H9 (cell line): ENCODE results near the gene OR2AJ1. TPM values are rescaled to one million over a fixed set of nuclear protein-coding genes. Genes with fewer than 3 reads are reported as not detected.

Experiments used
- DNase-seq: peaks from one replicate; pipeline ENCODE4 v3.0.0-alpha.2; 2017
- H2AFZ ChIP-seq: one replicate; pipeline ENCODE4 v1.6.1; 2013; ENCODE audit warnings: mild to moderate bottlenecking, low read length, control low read depth, moderate library complexity
- H2AK5ac ChIP-seq: 2 replicates; pipeline ENCODE4 v1.6.1; 2013; ENCODE audit warnings: low read length, control low read depth, mixed read lengths; ENCODE audit not compliant: insufficient read length
- H2BK120ac ChIP-seq: one replicate; pipeline ENCODE4 v1.6.1; 2013; ENCODE audit warnings: low read depth, mild to moderate bottlenecking, low read length, control low read depth, inconsistent platforms; ENCODE audit not compliant: poor library complexity, severe bottlenecking
- H2BK12ac ChIP-seq: 2 replicates; pipeline ENCODE4 v1.6.1; 2013; ENCODE audit warnings: low read length, control low read depth, mixed read lengths, low read depth; ENCODE audit not compliant: insufficient read length
- H2BK15ac ChIP-seq: 2 replicates; pipeline ENCODE4 v1.6.1; 2013; ENCODE audit warnings: low read depth, low read length, control low read depth
- H2BK20ac ChIP-seq: one replicate; pipeline ENCODE4 v1.6.1; 2013; ENCODE audit warnings: low read depth, mild to moderate bottlenecking, low read length, control low read depth, inconsistent platforms; ENCODE audit not compliant: poor library complexity, severe bottlenecking
- H2BK5ac ChIP-seq: 2 replicates; pipeline ENCODE4 v1.6.1; 2013; ENCODE audit warnings: low read length, control low read depth, mixed read lengths; ENCODE audit not compliant: insufficient read length
- H3K14ac ChIP-seq: 2 replicates; pipeline ENCODE4 v1.6.1; 2013; ENCODE audit warnings: low read length, control low read depth; ENCODE audit not compliant: insufficient read depth
- H3K18ac ChIP-seq: 2 replicates; pipeline ENCODE4 v1.6.1; 2013; ENCODE audit warnings: low read depth, mild to moderate bottlenecking, mixed read lengths, low read length, control low read depth; ENCODE audit not compliant: insufficient read length
- H3K23ac ChIP-seq: 2 replicates; pipeline ENCODE4 v1.6.1; 2013; ENCODE audit warnings: low read length, control low read depth, mixed read lengths, low read depth; ENCODE audit not compliant: insufficient read length
- H3K23me2 ChIP-seq: 2 replicates; pipeline ENCODE4 v1.6.1; 2013; ENCODE audit warnings: low read depth, mild to moderate bottlenecking, mixed read lengths, low read length, control low read depth; ENCODE audit not compliant: insufficient read length, poor library complexity, severe bottlenecking
- H3K27ac ChIP-seq: 2 replicates; pipeline ENCODE4 v1.5.1; 2013; ENCODE audit warnings: low read length, control low read depth, mixed read lengths, low read depth; ENCODE audit not compliant: insufficient read length
- H3K27me3 ChIP-seq: 2 replicates; pipeline ENCODE4 v1.6.1; 2013; ENCODE audit warnings: low read length, control low read depth, inconsistent platforms; ENCODE audit not compliant: insufficient read depth
- H3K4ac ChIP-seq: 2 replicates; pipeline ENCODE4 v1.6.1; 2013; ENCODE audit warnings: low read depth, mild to moderate bottlenecking, control low read depth, inconsistent platforms, low read length, moderate library complexity
- H3K4me1 ChIP-seq: 2 replicates; pipeline ENCODE4 v1.6.1; 2013; ENCODE audit warnings: low read length, control low read depth, inconsistent platforms; ENCODE audit not compliant: insufficient read depth
- H3K4me2 ChIP-seq: 2 replicates; pipeline ENCODE4 v1.6.1; 2013; ENCODE audit warnings: low read length, control low read depth, mixed read lengths; ENCODE audit not compliant: insufficient read length, insufficient read depth
- H3K56ac ChIP-seq: 2 replicates; pipeline ENCODE4 v1.6.1; 2013; ENCODE audit warnings: low read depth, mild to moderate bottlenecking, mixed read lengths, low read length, control low read depth; ENCODE audit not compliant: insufficient read length
- H3K79me1 ChIP-seq: 2 replicates; pipeline ENCODE4 v1.6.1; 2013; ENCODE audit warnings: low read depth, mild to moderate bottlenecking, moderate library complexity, low read length, control low read depth, inconsistent platforms; ENCODE audit not compliant: insufficient read depth, poor library complexity, severe bottlenecking
- H3K79me2 ChIP-seq: 2 replicates; pipeline ENCODE4 v1.6.1; 2013; ENCODE audit warnings: low read length, control low read depth, inconsistent platforms; ENCODE audit not compliant: insufficient read depth
- H3K9ac ChIP-seq: 2 replicates; pipeline ENCODE4 v1.6.1; 2013; ENCODE audit warnings: low read length, control low read depth, mixed read lengths; ENCODE audit not compliant: insufficient read length; ENCODE audit errors: extremely low read depth
- H3K9me3 ChIP-seq: one replicate; pipeline ENCODE4 v1.6.1; 2013; ENCODE audit warnings: low read depth, low read length, inconsistent platforms; ENCODE audit not compliant: control insufficient read depth
- H3T11ph ChIP-seq: one replicate; pipeline ENCODE4 v1.6.1; 2013; ENCODE audit warnings: mild to moderate bottlenecking, low read length, control low read depth, inconsistent platforms
- H4K20me1 ChIP-seq: one replicate; pipeline ENCODE4 v1.6.1; 2013; ENCODE audit not compliant: control insufficient read depth, insufficient read length, insufficient read depth
- H4K5ac ChIP-seq: 2 replicates; pipeline ENCODE4 v1.6.1; 2013; ENCODE audit warnings: low read depth, mild to moderate bottlenecking, mixed read lengths, low read length, control low read depth; ENCODE audit not compliant: insufficient read length
- H4K8ac ChIP-seq: replicated peaks from 2 replicates; pipeline ENCODE4 v1.6.1; 2013; ENCODE audit warnings: low read length, control low read depth, mixed read lengths, low read depth; ENCODE audit not compliant: insufficient read length
- H4K91ac ChIP-seq: 2 replicates; pipeline ENCODE4 v1.6.1; 2013; ENCODE audit warnings: low read depth, mild to moderate bottlenecking, moderate library complexity, mixed read lengths, low read length, control low read depth; ENCODE audit not compliant: insufficient read length
- H3K27ac Mint-ChIP-seq, 3 experiments: 2 replicates in 2 of 3; 3 replicates in 1 of 3; pipeline ENCODE4 v1.8.0; 2020 to 2021; ENCODE audit warnings: mixed read lengths in 3 of 3, mild to moderate bottlenecking in 1 of 3, moderate library complexity in 1 of 3
- H3K27me3 Mint-ChIP-seq: 2 replicates; pipeline ENCODE4 v1.8.0; 2021; ENCODE audit warnings: low read depth, mild to moderate bottlenecking, moderate library complexity, mixed read lengths
- H3K36me3 Mint-ChIP-seq, 3 experiments: 2 replicates in 2 of 3; 3 replicates in 1 of 3; pipeline ENCODE4 v1.8.0; 2020 to 2021; ENCODE audit warnings: low read depth in 3 of 3, mixed read lengths in 3 of 3; ENCODE audit not compliant: insufficient read depth in 1 of 3
- H3K4me1 Mint-ChIP-seq, 2 experiments: 2 replicates each; pipeline ENCODE4 v1.8.0; 2020; ENCODE audit warnings: mixed read lengths in 2 of 2
- H3K4me3 Mint-ChIP-seq, 2 experiments: 2 replicates in 1 of 2; 3 replicates in 1 of 2; pipeline ENCODE4 v1.8.0; 2020 to 2021; ENCODE audit warnings: mild to moderate bottlenecking in 2 of 2, mixed read lengths in 2 of 2, moderate library complexity in 1 of 2
- H3K9me3 Mint-ChIP-seq, 2 experiments: 2 replicates in 1 of 2; 3 replicates in 1 of 2; pipeline ENCODE4 v1.8.0; 2020; ENCODE audit warnings: mild to moderate bottlenecking in 2 of 2, mixed read lengths in 2 of 2, moderate library complexity in 1 of 2
- CTCF ChIP-seq: fragments of 200-600 bp; sonication (generic); conservative IDR thresholded peaks from 3 replicates; pipeline ENCODE4 v1.8.0; 2021; ENCODE audit warnings: antibody characterized with exemption, mild to moderate bottlenecking
- WGBS: extraction: QIAGEN DNeasy Blood & Tissue Kit; methylation state at CpG from one replicate; pipeline ENCODE4 v1.1.7; 2013; ENCODE audit warnings: missing lambda C conversion rate, low lambda C conversion rate, mixed read lengths; ENCODE audit not compliant: insufficient read length; ENCODE audit errors: extremely low coverage; 5-methylcytosine and 5-hydroxymethylcytosine counted together
- total RNA-seq: library from RNA; stranded (reverse); gene quantifications from 2 replicates; pipeline ENCODE4 v1.2.1, GENCODE V29; 2021

Gene OR2AJ1
- total RNA-seq, 1 experiment from 2014 or later, result not detected

- Mint-ChIP-seq H3K27me3 (no peaks in the 10 kb centered on the region), H3K9me3 (peaks cover 77 to 80% of the 10 kb centered on the region in 2 experiments), H3K4me1 (no peaks in the 10 kb centered on the region), H3K36me3 (peaks cover 0 to 6% (median 0%) of the 10 kb centered on the region in 3 experiments; a peak in 3 of 7 replicates), H3K4me3 (no peak overlapping the region), H3K27ac (no peak overlapping the region)
- Histone ChIP-seq H3K9me3 (peaks cover 56% of the 10 kb centered on the region), H3K18ac (no peak overlapping the region), H3K79me1 (no peaks in the 10 kb centered on the region), H2BK15ac (no peak overlapping the region), H2AK5ac (no peak overlapping the region), H4K91ac (no peak overlapping the region), H2BK5ac (no peak overlapping the region), H3K79me2 (no peaks in the 10 kb centered on the region), H2BK12ac (no peak overlapping the region), H3T11ph (no peak overlapping the region), H3K56ac (no peak overlapping the region), H2BK20ac (no peak overlapping the region), H3K4ac (no peak overlapping the region), H4K5ac (no peak overlapping the region), H3K4me2 (no peak overlapping the region), H3K23me2 (no peaks in the 10 kb centered on the region), H3K9ac (no peak overlapping the region), H3K14ac (no peak overlapping the region), H4K8ac (no peak overlapping the region), H3K4me1 (no peaks in the 10 kb centered on the region), H4K20me1 (no peaks in the 10 kb centered on the region), H3K23ac (no peak overlapping the region), H2BK120ac (no peak overlapping the region), H2AFZ (no peak overlapping the region), H3K27me3 (no peaks in the 10 kb centered on the region), H3K27ac (no peak overlapping the region)
- WGBS, result no CpG with 5 or more reads among the region's 5 CpGs
- no peak for TF ChIP-seq CTCF
- no peak for DNase-seq
Observed at GRCh38 chr1:247966532-247967204, 42.0 kb downstream of the OR2AJ1 start.

Other genes with a start within 250 kb of the OR2AJ1 start
- not detected in 2 replicates for gene OR13G1, start 245.2 kb upstream of the OR2AJ1 start, total RNA-seq
- not detected in 2 replicates for gene OR6F1, start 208.2 kb upstream of the OR2AJ1 start, total RNA-seq
- gene OR14K1, start 186.3 kb upstream of the OR2AJ1 start, total RNA-seq, result not detected in 2 replicates
- gene OR14A2, start 176.7 kb upstream of the OR2AJ1 start, total RNA-seq, result not detected in 2 replicates
- not detected in 2 replicates for gene OR1C1, start 164.3 kb upstream of the OR2AJ1 start, total RNA-seq
- 0.15 TPM in 1 of 2 replicates, not detected in the other for gene OR14A16, start 100.8 kb upstream of the OR2AJ1 start, total RNA-seq
- not detected in 2 replicates for gene OR11L1, start 83.0 kb upstream of the OR2AJ1 start, total RNA-seq
- 1.7 and 2.0 TPM in 2 replicates for gene TRIM58, start 67.7 kb upstream of the OR2AJ1 start, total RNA-seq
- 0.24 TPM in 1 of 2 replicates, not detected in the other for gene OR2W3, start 29.3 kb upstream of the OR2AJ1 start, total RNA-seq
- gene OR2T8, start 4.6 kb upstream of the OR2AJ1 start, total RNA-seq, result not detected in 2 replicates
- 0.24 TPM in 1 of 2 replicates, not detected in the other for gene OR2L8, start 24.0 kb downstream of the OR2AJ1 start, total RNA-seq
- gene OR2AK2, start 40.3 kb downstream of the OR2AJ1 start, total RNA-seq, result not detected in 2 replicates
- not detected in 2 replicates for gene OR2L5, start 88.8 kb downstream of the OR2AJ1 start, total RNA-seq
- 0.11 TPM in 1 of 2 replicates, not detected in the other for gene OR2L2, start 105.2 kb downstream of the OR2AJ1 start, total RNA-seq
- not detected in 2 replicates for gene OR2L3, start 121.9 kb downstream of the OR2AJ1 start, total RNA-seq
- gene OR2L13, start 170.3 kb downstream of the OR2AJ1 start, total RNA-seq, result not detected in 2 replicates
- gene OR2M5, start 220.3 kb downstream of the OR2AJ1 start, total RNA-seq, result not detected in 2 replicates
- not detected in 2 replicates for gene OR2M2, start 249.9 kb downstream of the OR2AJ1 start, total RNA-seq